Transverse colon (tissue), 4 donors: ENCODE data around the gene RC3H1. TPM values are rescaled to one million over a fixed set of nuclear protein-coding genes. Genes with fewer than 3 reads are reported as not detected.

Experiments
- DNase-seq: peaks from one replicate; pipeline ENCODE4 v3.0.0-alpha.2; 2019
- H3K27ac ChIP-seq, 4 donors: fragments of 200-600 bp; sonication (generic); 2 replicates each; pipeline ENCODE4 v1.5.1; 2016 to 2018; ENCODE audit warnings: inconsistent platforms in 4 of 4
- H3K27me3 ChIP-seq: fragments of 200-600 bp; sonication (generic); 2 replicates; pipeline ENCODE4 v1.5.1; 2017; ENCODE audit warnings: inconsistent platforms
- H3K36me3 ChIP-seq, 4 donors: fragments of 200-600 bp; sonication (generic); 2 replicates each; pipeline ENCODE4 v1.5.1; 2017 to 2019; ENCODE audit warnings: inconsistent platforms in 4 of 4
- H3K4me1 ChIP-seq, 4 donors: fragments of 200-600 bp; sonication (generic); 2 replicates each; pipeline ENCODE4 v1.5.1; 2017 to 2020; ENCODE audit warnings: inconsistent platforms in 4 of 4
- H3K4me3 ChIP-seq, 4 donors: fragments of 200-600 bp; sonication (generic); 1 replicate in 1 of 4; 2 replicates in 3 of 4; pipeline versions ENCODE4 v1.5.1 to v1.6.1; 2017 to 2019; ENCODE audit warnings: inconsistent platforms in 4 of 4
- H3K9me3 ChIP-seq, 2 donors: fragments of 200-600 bp; sonication (generic); 2 replicates each; pipeline ENCODE4 v1.5.1; 2017 to 2019; ENCODE audit warnings: inconsistent platforms in 2 of 2
- EP300 ChIP-seq: sonication (generic); formaldehyde crosslinking; IDR thresholded peaks from one replicate; pipeline ENCODE4 v1.6.1; 2017; ENCODE audit warnings: antibody characterized with exemption, low read depth
- POLR2A ChIP-seq: fragments of 450-650 bp; IDR thresholded peaks from one replicate; pipeline ENCODE4 v1.6.1; 2016; ENCODE audit warnings: antibody characterized with exemption, mild to moderate bottlenecking, moderate library complexity
- POLR2AphosphoS5 ChIP-seq, 3 donors: sonication (generic); formaldehyde crosslinking; IDR thresholded peaks; one replicate each; pipeline ENCODE4 v1.6.1; 2016; ENCODE audit warnings: antibody characterized with exemption in 3 of 3
- WGBS, 2 donors: methylation state at CpG; one replicate each; pipeline ENCODE4 v1.1.5; 2018; ENCODE audit warnings: low coverage in 1 of 2; 5-methylcytosine and 5-hydroxymethylcytosine counted together
- in situ Hi-C, 4 donors: fragments of 200-750 bp; cut with MboI; loops; one replicate each; pipeline versions ENCODE4 v1.15.0 to v1.15.1; 2017; ENCODE audit warnings: low sequenced_read_pairs in 3 of 4, low pct_ligation_motif_present in 1 of 4, low pct_unique_long_range_greater_than_20kb in 1 of 4
- intact Hi-C: fragments of 100-400 bp; cut with DNase I; formaldehyde crosslinking; loops from one replicate; pipeline ENCODE4 v1.15.1; 2023; ENCODE audit warnings: low total_unique reads
- total RNA-seq, 4 donors: library from RNA; depleted of rRNA; stranded (reverse); fragments of >200 nt; gene quantifications; one replicate each; pipeline ENCODE4 v1.1.0, GENCODE V29; 2016
- TF ChIP-seq, protein P1 (sequence below), 5 experiments: fragments of 200-600 bp in 3 of 5; fragments of 450-650 bp in 2 of 5; sonication (generic) in 3 of 5; IDR thresholded peaks; 1 replicate in 2 of 5; 2 replicates in 3 of 5; pipeline ENCODE4 v1.5.1; 2016 to 2017; ENCODE audit warnings: antibody characterized with exemption in 5 of 5, inconsistent platforms in 3 of 5, mild to moderate bottlenecking in 2 of 5, moderate library complexity in 1 of 5

RC3H1 gene, protein sequence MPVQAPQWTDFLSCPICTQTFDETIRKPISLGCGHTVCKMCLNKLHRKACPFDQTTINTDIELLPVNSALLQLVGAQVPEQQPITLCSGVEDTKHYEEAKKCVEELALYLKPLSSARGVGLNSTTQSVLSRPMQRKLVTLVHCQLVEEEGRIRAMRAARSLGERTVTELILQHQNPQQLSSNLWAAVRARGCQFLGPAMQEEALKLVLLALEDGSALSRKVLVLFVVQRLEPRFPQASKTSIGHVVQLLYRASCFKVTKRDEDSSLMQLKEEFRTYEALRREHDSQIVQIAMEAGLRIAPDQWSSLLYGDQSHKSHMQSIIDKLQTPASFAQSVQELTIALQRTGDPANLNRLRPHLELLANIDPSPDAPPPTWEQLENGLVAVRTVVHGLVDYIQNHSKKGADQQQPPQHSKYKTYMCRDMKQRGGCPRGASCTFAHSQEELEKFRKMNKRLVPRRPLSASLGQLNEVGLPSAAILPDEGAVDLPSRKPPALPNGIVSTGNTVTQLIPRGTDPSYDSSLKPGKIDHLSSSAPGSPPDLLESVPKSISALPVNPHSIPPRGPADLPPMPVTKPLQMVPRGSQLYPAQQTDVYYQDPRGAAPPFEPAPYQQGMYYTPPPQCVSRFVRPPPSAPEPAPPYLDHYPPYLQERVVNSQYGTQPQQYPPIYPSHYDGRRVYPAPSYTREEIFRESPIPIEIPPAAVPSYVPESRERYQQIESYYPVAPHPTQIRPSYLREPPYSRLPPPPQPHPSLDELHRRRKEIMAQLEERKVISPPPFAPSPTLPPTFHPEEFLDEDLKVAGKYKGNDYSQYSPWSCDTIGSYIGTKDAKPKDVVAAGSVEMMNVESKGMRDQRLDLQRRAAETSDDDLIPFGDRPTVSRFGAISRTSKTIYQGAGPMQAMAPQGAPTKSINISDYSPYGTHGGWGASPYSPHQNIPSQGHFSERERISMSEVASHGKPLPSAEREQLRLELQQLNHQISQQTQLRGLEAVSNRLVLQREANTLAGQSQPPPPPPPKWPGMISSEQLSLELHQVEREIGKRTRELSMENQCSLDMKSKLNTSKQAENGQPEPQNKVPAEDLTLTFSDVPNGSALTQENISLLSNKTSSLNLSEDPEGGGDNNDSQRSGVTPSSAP
- total RNA-seq, result 10 to 100 TPM; 17.9 to 37.9 (median 33.1) TPM

DNA sequence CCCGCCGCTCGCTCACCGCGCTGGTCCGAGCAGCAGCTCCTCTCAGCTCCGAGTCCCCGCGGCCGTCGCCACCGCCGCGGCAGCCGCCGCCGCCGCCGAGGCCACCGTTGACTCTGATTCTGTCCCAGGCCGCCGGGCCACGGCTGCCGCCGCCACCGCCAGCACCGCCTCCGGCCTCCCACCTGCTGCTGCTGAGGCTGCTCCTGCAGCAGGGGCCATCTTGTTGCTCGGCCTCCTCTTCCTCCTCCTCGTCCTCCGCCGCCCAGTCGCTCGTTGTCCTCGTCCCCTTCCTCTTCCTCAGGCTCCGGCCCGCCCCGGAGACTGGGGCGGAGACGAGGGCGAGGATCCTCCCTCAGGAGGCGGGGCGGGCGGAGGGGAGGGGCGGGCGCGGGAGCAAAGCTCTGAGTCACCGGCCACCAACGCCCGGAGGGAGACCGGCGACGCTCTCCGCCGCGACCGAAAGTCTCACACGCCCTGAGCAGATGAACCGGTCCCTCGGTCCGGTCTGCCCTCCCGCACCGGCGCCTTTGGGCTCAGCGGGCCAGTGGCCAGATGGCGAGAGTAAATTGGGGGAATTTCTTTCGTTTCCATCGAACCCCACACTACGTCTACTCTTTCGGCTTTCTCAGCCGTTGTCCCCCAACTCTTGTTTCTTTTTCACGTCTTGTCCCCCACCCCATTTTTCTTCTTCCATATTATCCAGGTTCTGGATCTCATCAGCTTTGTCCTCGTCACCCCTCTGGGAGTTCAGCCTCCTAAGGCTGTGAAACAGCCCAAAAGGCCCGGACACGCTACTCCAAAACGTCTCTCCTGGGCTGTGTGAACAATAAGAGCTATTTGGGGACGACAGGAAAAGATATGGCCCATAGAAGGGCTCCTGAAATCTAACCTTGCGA, at the start of gene RC3H1:
TSS of gene RC3H1 (minus strand) at position 278 of the 896 bp plus-strand sequence. CDS start 29,372 bp downstream, outside the sequence.
- Histone ChIP-seq H3K27ac (peak within 1 kb of the TSS; percentile 95 to 99 (median 98)), H3K27me3 (no peaks in the 10 kb centered on the region), H3K9me3 (no peaks in the 10 kb centered on the region), H3K4me1 (peaks cover 40 to 47% (median 44%) of the 10 kb centered on the region in 4 donors), H3K4me3 (peak within 1 kb of the TSS; percentile 76 to 93 (median 85)), H3K36me3 (no peaks in the 10 kb centered on the region)
- TF ChIP-seq, protein P1, sequence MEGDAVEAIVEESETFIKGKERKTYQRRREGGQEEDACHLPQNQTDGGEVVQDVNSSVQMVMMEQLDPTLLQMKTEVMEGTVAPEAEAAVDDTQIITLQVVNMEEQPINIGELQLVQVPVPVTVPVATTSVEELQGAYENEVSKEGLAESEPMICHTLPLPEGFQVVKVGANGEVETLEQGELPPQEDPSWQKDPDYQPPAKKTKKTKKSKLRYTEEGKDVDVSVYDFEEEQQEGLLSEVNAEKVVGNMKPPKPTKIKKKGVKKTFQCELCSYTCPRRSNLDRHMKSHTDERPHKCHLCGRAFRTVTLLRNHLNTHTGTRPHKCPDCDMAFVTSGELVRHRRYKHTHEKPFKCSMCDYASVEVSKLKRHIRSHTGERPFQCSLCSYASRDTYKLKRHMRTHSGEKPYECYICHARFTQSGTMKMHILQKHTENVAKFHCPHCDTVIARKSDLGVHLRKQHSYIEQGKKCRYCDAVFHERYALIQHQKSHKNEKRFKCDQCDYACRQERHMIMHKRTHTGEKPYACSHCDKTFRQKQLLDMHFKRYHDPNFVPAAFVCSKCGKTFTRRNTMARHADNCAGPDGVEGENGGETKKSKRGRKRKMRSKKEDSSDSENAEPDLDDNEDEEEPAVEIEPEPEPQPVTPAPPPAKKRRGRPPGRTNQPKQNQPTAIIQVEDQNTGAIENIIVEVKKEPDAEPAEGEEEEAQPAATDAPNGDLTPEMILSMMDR (IDR thresholded peaks at IDR 0.05), result no peak
- TF ChIP-seq POLR2AphosphoS5 (IDR thresholded peaks at IDR 0.05), result peak; percentile 98 to 99 (median 99)
- TF ChIP-seq POLR2A, result peak; percentile 98
- peak; percentile 95 for DNase-seq
- 1% methylated on average over 11 to 50 of the region's 78 CpGs for whole genome bisulfite sequencing, 2 donors
- in situ Hi-C loops (loop anchor here in 1 of 4 donors (25.0 kb wide), 1 partner anchor 190 kb away; no protein-coding TSS in a partner anchor), intact Hi-C loops (no loop called here)

DNA sequence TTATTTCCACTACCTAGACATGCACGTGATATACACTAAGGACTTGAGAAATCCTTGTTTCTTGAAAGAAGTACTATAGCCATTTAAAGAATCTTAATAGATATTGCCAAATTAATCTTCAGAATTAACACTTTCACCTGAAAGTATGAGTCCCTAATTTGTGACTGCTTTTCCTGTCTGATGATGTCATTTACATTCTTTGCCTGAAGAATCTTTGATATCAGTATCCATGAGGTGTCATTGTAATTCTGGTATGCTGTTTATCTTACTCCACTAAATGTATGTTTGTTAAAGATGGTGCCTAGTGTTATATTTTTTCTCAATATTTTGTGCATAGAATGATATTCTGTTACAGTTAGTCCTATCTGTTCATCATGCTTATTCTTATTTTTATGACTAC, 48.5 kb upstream of the RC3H1 start:
- H3K9me3 ChIP-seq, result no peaks in the 10 kb centered on the region
- intact Hi-C loops (no loop called here), in situ Hi-C loops (no loop called here)
- H3K27ac ChIP-seq, result no peak overlapping the region
- TF ChIP-seq, protein P1 (IDR thresholded peaks at IDR 0.05), result no peak
- TF ChIP-seq POLR2A (no peak), EP300 (no peak), POLR2AphosphoS5 (IDR thresholded peaks at IDR 0.05) (no peak)
- DNase-seq, result no peak
- H3K4me3 ChIP-seq, result no peak overlapping the region
- 92 to 100% methylated on average over 1 of the region's 1 CpG for WGBS, 2 donors
- H3K27me3 ChIP-seq, result no peaks in the 10 kb centered on the region
- no peaks in the 10 kb centered on the region for H3K36me3 ChIP-seq
- peaks cover 0 to 4% (median 0%) of the 10 kb centered on the region in 4 donors for H3K4me1 ChIP-seq

DNA sequence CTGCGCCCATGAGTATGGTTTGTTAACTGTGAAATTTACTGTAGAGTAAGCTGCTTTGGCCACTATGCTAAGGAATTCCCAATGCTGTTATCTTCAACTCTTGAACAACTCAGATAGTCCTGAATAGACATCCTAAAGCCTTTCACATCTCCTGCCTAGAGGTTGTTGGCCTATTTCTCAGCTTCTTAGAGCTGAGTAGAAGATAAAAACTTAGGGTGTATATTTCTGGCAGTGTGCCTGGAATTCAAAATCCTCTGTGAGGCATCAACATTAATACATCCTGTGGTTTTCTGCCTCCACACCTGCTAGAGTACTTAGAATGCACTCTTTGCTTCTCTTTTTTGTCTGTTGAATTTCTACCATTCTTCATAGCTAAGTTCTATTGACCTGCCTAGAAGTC, 45.8 kb upstream of the RC3H1 start:
- no peak for DNase-seq
- Histone ChIP-seq H3K4me1 (no peaks in the 10 kb centered on the region), H3K27ac (no peak overlapping the region), H3K4me3 (no peak overlapping the region), H3K36me3 (no peaks in the 10 kb centered on the region), H3K27me3 (no peaks in the 10 kb centered on the region), H3K9me3 (no peaks in the 10 kb centered on the region)
- intact Hi-C loops (no loop called here), in situ Hi-C loops (no loop called here)
- 100% methylated on average over 1 of the region's 1 CpG; no CpG with 5 or more reads in 1 of the 2 donors for WGBS, 2 donors
- TF ChIP-seq POLR2AphosphoS5 (IDR thresholded peaks at IDR 0.05) (no peak), EP300 (no peak), POLR2A (no peak)
- TF ChIP-seq, protein P1 (IDR thresholded peaks at IDR 0.05), result no peak
